WI38 (cell line): ENCODE data around the gene TTLL10.

Experiments used
- H3K4me3 ChIP-seq: 2 replicates; pipeline ENCODE4 v1.5.1; 2011; ENCODE audit warnings: low read depth, mild to moderate bottlenecking, control low read depth, low read length
- CTCF ChIP-seq: IDR thresholded peaks from 2 replicates; pipeline ENCODE4 v1.5.1; 2012; ENCODE audit warnings: low read depth, mild to moderate bottlenecking, control low read depth, low read length

Gene TTLL10

GRCh38 chr1:1241588-1242219 is 68.0 kb downstream of the TTLL10 start:
- TF ChIP-seq CTCF: no peak
- H3K4me3 ChIP-seq: no peak overlapping the region

- no peak overlapping the region for H3K4me3 ChIP-seq
- TF ChIP-seq CTCF: no peak
Observed at GRCh38 chr1:1242461-1243265, 69.0 kb downstream of the TTLL10 start.

GRCh38 chr1:1243266-1243660 is 69.6 kb downstream of the TTLL10 start:
- TF ChIP-seq CTCF: no peak
- H3K4me3 ChIP-seq: no peak overlapping the region

GRCh38 chr1:1243807-1244191 is 70.1 kb downstream of the TTLL10 start:
- H3K4me3 ChIP-seq: no peak overlapping the region
- TF ChIP-seq CTCF: no peak

GRCh38 chr1:1244192-1244811 is 70.6 kb downstream of the TTLL10 start:
- no peak for TF ChIP-seq CTCF
- no peak overlapping the region for H3K4me3 ChIP-seq

GRCh38 chr1:1245178-1245816 is 71.6 kb downstream of the TTLL10 start:
- no peak overlapping the region for H3K4me3 ChIP-seq
- no peak for TF ChIP-seq CTCF
